ENCODE measurements around the gene ROBO1. TPM values are rescaled to one million over a fixed set of nuclear protein-coding genes. Genes with fewer than 3 reads are reported as not detected.
A peak's percentile ranks its signal among the peaks of the same experiment; 100 is the strongest.

The ROBO1 gene
- total RNA-seq, 1 donor from 2014 or later = 71.7 TPM

DNA sequence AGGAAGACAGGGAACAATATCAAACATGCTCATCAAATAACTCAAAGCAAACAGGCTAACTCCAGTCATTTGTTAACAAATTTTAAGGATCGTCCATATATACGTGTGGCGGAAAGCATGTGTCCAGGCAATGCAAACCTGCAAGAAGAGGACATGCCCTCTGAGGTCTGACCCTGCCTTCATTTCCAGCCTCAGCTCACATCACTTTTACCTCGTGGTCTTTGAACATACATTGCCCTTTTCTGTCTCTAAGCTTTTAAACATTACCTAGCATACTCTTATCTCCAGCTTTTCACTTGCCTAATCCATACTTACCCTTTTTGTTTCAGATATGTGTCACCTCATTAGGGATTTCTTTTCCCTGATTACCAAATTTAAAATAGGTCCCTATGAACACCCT, 944.4 kb downstream of the ROBO1 start:
- peaks cover 5% of the 10 kb centered on the region for H3K4me1 ChIP-seq (ENCODE audit: insufficient read depth, low read length)
- DNase-seq (ENCODE audit: low read depth) (no peak), FAIRE-seq (no peak)
- Mint-ChIP-seq H3K36me3 (ENCODE audit: low read depth, unreplicated experiment) (no peaks in the 10 kb centered on the region), H3K27me3 (ENCODE audit: low read depth, unreplicated experiment) (no peaks in the 10 kb centered on the region), H3K4me1 (ENCODE audit: low read depth, unreplicated experiment) (peaks cover 14% of the 10 kb centered on the region), H3K4me3 (ENCODE audit: unreplicated experiment) (no peak overlapping the region), H3K9me3 (ENCODE audit: unreplicated experiment) (peaks cover 2% of the 10 kb centered on the region), H3K27ac (ENCODE audit: unreplicated experiment) (no peak overlapping the region)
- no peak overlapping the region for H3K27ac ChIP-seq (ENCODE audit: low read depth, low read length)
- peaks cover 4% of the 10 kb centered on the region for H4K20me1 ChIP-seq (ENCODE audit: insufficient read depth, low read length)
- no peaks in the 10 kb centered on the region for H3K36me3 ChIP-seq (ENCODE audit: insufficient read depth, low read length)
- no peak overlapping the region for H3K9ac ChIP-seq (ENCODE audit: low read length)
- H2AFZ ChIP-seq (ENCODE audit: low read depth, low read length) = no peak overlapping the region
- no peak overlapping the region for H3K4me3 ChIP-seq (ENCODE audit: insufficient read depth, low read depth, low read length)
- no peaks in the 10 kb centered on the region for H3K27me3 ChIP-seq (ENCODE audit: insufficient read depth, low read length)
- no peak for TF ChIP-seq EZH2 (IDR thresholded peaks at IDR 0.05; ENCODE audit: insufficient read depth, low read length)
- TF ChIP-seq, protein P1, sequence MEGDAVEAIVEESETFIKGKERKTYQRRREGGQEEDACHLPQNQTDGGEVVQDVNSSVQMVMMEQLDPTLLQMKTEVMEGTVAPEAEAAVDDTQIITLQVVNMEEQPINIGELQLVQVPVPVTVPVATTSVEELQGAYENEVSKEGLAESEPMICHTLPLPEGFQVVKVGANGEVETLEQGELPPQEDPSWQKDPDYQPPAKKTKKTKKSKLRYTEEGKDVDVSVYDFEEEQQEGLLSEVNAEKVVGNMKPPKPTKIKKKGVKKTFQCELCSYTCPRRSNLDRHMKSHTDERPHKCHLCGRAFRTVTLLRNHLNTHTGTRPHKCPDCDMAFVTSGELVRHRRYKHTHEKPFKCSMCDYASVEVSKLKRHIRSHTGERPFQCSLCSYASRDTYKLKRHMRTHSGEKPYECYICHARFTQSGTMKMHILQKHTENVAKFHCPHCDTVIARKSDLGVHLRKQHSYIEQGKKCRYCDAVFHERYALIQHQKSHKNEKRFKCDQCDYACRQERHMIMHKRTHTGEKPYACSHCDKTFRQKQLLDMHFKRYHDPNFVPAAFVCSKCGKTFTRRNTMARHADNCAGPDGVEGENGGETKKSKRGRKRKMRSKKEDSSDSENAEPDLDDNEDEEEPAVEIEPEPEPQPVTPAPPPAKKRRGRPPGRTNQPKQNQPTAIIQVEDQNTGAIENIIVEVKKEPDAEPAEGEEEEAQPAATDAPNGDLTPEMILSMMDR (IDR thresholded peaks at IDR 0.05; ENCODE audit: insufficient read depth, low read depth, low read length) = no peak
- no peak overlapping the region for H3K4me2 ChIP-seq (ENCODE audit: low read length)
- H3K9me3 ChIP-seq (ENCODE audit: insufficient read depth, low read depth, low read length) = no peaks in the 10 kb centered on the region
- H3K79me2 ChIP-seq (ENCODE audit: insufficient read depth, low read length) = no peaks in the 10 kb centered on the region

DNA sequence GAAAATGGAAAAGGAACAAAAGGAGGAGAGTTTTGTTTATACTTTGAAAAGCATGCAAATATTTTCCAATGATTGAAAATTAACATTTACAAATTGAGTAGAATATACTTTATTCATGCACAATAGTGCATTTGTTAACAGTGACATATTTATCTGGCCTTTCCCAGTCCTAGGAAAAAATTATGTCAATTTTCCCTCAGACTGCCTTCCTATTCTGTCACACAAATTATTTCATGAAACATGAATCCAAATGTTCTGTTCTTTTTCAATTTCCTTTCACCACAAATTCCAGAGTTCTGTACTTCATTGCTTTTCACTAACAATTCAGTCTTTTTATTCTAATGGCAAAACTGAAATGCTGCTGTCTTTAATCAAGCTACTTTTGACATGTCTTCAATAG, 945.1 kb downstream of the ROBO1 start:
- peaks cover 4% of the 10 kb centered on the region for H4K20me1 ChIP-seq (ENCODE audit: insufficient read depth, low read length)
- peaks cover 14% of the 10 kb centered on the region for H3K4me1 Mint-ChIP-seq (ENCODE audit: low read depth, unreplicated experiment)
- no peak overlapping the region for H2AFZ ChIP-seq (ENCODE audit: low read depth, low read length)
- H3K36me3 ChIP-seq (ENCODE audit: insufficient read depth, low read length) = no peaks in the 10 kb centered on the region
- no peak for TF ChIP-seq EZH2 (IDR thresholded peaks at IDR 0.05; ENCODE audit: insufficient read depth, low read length)
- TF ChIP-seq, protein P1 (IDR thresholded peaks at IDR 0.05; ENCODE audit: insufficient read depth, low read depth, low read length) = no peak
- DNase-seq (ENCODE audit: low read depth) = no peak
- H3K9me3 ChIP-seq (ENCODE audit: insufficient read depth, low read depth, low read length) = no peaks in the 10 kb centered on the region
- no peak overlapping the region for H3K4me3 Mint-ChIP-seq (ENCODE audit: unreplicated experiment)
- no peak overlapping the region for H3K9ac ChIP-seq (ENCODE audit: low read length)
- no peak overlapping the region for H3K4me3 ChIP-seq (ENCODE audit: insufficient read depth, low read depth, low read length)
- H3K27me3 ChIP-seq (ENCODE audit: insufficient read depth, low read length) = no peaks in the 10 kb centered on the region
- FAIRE-seq = no peak
- H3K36me3 Mint-ChIP-seq (ENCODE audit: low read depth, unreplicated experiment) = no peaks in the 10 kb centered on the region
- H3K79me2 ChIP-seq (ENCODE audit: insufficient read depth, low read length) = no peaks in the 10 kb centered on the region
- no peak overlapping the region for H3K4me2 ChIP-seq (ENCODE audit: low read length)
- H3K27ac ChIP-seq (ENCODE audit: low read depth, low read length) = no peak overlapping the region
- peaks cover 5% of the 10 kb centered on the region for H3K4me1 ChIP-seq (ENCODE audit: insufficient read depth, low read length)
- H3K27ac Mint-ChIP-seq (ENCODE audit: unreplicated experiment) = no peak overlapping the region
- H3K27me3 Mint-ChIP-seq (ENCODE audit: low read depth, unreplicated experiment) = no peaks in the 10 kb centered on the region
- H3K9me3 Mint-ChIP-seq (ENCODE audit: unreplicated experiment) = peaks cover 2% of the 10 kb centered on the region

DNA sequence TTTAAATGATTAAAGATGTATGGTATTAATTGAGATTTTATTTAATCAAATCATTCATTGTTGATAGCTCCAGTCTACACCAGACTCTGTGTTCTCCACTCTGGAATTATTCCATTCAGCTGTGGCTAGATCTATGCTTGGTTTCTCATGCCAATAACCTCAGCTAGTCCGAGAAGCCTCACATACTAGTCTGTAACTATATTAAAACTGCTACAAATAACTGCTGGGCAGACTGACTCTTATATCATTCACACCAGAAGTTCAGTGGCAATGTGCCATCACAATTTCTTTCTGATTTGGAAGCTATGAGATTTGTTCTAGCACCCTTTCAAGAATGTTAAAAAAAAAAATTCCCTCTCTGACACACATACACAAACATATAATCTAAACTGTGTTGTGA, 947.3 kb downstream of the ROBO1 start:
- H3K27ac ChIP-seq (ENCODE audit: low read depth, low read length) = no peak overlapping the region
- no peak overlapping the region for H3K9ac ChIP-seq (ENCODE audit: low read length)
- H4K20me1 ChIP-seq (ENCODE audit: insufficient read depth, low read length) = peaks cover 4% of the 10 kb centered on the region
- Mint-ChIP-seq H3K9me3 (ENCODE audit: unreplicated experiment) (peaks cover 2% of the 10 kb centered on the region), H3K27me3 (ENCODE audit: low read depth, unreplicated experiment) (no peaks in the 10 kb centered on the region), H3K4me1 (ENCODE audit: low read depth, unreplicated experiment) (peaks cover 14% of the 10 kb centered on the region), H3K4me3 (ENCODE audit: unreplicated experiment) (no peak overlapping the region), H3K27ac (ENCODE audit: unreplicated experiment) (no peak overlapping the region), H3K36me3 (ENCODE audit: low read depth, unreplicated experiment) (no peaks in the 10 kb centered on the region)
- no peaks in the 10 kb centered on the region for H3K27me3 ChIP-seq (ENCODE audit: insufficient read depth, low read length)
- no peaks in the 10 kb centered on the region for H3K36me3 ChIP-seq (ENCODE audit: insufficient read depth, low read length)
- FAIRE-seq (no peak), DNase-seq (ENCODE audit: low read depth) (peak; percentile 24)
- H3K4me1 ChIP-seq (ENCODE audit: insufficient read depth, low read length) = peaks cover 5% of the 10 kb centered on the region
- H2AFZ ChIP-seq (ENCODE audit: low read depth, low read length) = no peak overlapping the region
- no peak overlapping the region for H3K4me3 ChIP-seq (ENCODE audit: insufficient read depth, low read depth, low read length)
- no peak overlapping the region for H3K4me2 ChIP-seq (ENCODE audit: low read length)
- H3K9me3 ChIP-seq (ENCODE audit: insufficient read depth, low read depth, low read length) = no peaks in the 10 kb centered on the region
- TF ChIP-seq EZH2 (IDR thresholded peaks at IDR 0.05; ENCODE audit: insufficient read depth, low read length) = no peak
- TF ChIP-seq, protein P1 (IDR thresholded peaks at IDR 0.05; ENCODE audit: insufficient read depth, low read depth, low read length) = no peak
- H3K79me2 ChIP-seq (ENCODE audit: insufficient read depth, low read length) = no peaks in the 10 kb centered on the region
